ENCODE measurements around the gene ISYNA1. TPM values are rescaled to one million over a fixed set of nuclear protein-coding genes. Genes with fewer than 3 reads are reported as not detected.

The ISYNA1 gene
- total and polyA plus RNA-seq, 2 donors (not counting 3 experiments of a cell fraction or from before 2014, with no cell fraction given): 69.0 to 70.2 TPM

DNA sequence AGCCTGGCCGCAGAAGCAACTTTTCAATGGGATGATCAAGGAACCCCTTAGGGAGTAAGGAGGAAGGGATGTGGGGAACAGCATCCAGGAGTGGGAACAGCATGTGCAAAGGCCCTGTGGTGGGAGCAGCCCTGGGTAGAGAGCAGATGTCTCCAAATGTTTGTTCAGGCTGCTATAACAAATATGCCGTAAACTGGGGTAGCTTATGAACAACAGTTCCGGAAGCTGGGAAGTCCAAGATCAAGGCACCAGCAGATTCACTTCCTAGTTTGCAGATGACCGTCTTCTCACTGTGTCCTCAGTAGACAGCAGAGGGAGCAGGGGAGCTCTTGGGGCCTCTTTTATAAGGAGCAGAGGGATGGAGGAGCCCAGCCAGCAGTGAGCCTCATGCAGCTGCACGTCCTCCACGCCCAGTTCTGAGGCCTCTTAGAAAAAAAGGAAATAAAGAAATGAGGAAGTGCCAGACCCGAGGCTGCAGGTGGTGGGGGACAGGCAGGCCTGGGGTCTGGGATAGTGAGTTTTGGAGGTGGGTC lies 36.3 kb downstream of the ISYNA1 start:
- no peaks in the 10 kb centered on the region for H3K9me3 ChIP-seq (replicated peaks; ENCODE audit: control insufficient read depth, insufficient read depth, low read length)
- CTCF ChIA-PET: interaction anchor here (0.8 to 3.2 kb wide), 12 partner anchors 9 to 122 kb away, joined by 3 to 24 read pairs (median 6); partner anchors contain the start of genes GDF15 and SSBP4
- FAIRE-seq: peak; percentile 24
- no peak overlapping the region for H3K4me2 ChIP-seq (ENCODE audit: insufficient read depth, low read length)
- H3K4me3 ChIP-seq (replicated peaks in 1 of 3; ENCODE audit: insufficient read depth in 1 of 3, low read depth in 1 of 3, low read length in 3 of 3): no peak overlapping the region
- no peaks in the 10 kb centered on the region for H4K20me1 ChIP-seq (replicated peaks; ENCODE audit: control insufficient read depth, extremely low read depth, insufficient read depth, low read length)
- no TSS peak for BruUV-seq (replicated peaks)
- H3K27ac ChIP-seq (ENCODE audit: insufficient read depth, low read depth, low read length): no peak overlapping the region
- intact Hi-C loops (cut with micrococcal nuclease): no loop called here
- dilution Hi-C loops (cut with MboI; ENCODE audit: extremely low pct_ligation_motif_present, low sequenced_read_pairs): no loop called here
- TF ChIP-seq GATA2 (IDR thresholded peaks at IDR 0.05; ENCODE audit: insufficient read depth, insufficient read length, low read depth, low read length): no peak
- TF ChIP-seq, protein P1, sequence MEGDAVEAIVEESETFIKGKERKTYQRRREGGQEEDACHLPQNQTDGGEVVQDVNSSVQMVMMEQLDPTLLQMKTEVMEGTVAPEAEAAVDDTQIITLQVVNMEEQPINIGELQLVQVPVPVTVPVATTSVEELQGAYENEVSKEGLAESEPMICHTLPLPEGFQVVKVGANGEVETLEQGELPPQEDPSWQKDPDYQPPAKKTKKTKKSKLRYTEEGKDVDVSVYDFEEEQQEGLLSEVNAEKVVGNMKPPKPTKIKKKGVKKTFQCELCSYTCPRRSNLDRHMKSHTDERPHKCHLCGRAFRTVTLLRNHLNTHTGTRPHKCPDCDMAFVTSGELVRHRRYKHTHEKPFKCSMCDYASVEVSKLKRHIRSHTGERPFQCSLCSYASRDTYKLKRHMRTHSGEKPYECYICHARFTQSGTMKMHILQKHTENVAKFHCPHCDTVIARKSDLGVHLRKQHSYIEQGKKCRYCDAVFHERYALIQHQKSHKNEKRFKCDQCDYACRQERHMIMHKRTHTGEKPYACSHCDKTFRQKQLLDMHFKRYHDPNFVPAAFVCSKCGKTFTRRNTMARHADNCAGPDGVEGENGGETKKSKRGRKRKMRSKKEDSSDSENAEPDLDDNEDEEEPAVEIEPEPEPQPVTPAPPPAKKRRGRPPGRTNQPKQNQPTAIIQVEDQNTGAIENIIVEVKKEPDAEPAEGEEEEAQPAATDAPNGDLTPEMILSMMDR (IDR thresholded peaks at IDR 0.05; ENCODE audit: extremely low read depth in 1 of 2, insufficient read depth in 1 of 2, low read depth in 1 of 2, low read length in 2 of 2): peak in 1 of 2 donors; percentile 13
- TF ChIP-seq POLR2A (IDR thresholded peaks at IDR 0.05; ENCODE audit: low read depth, low read length): no peak
- TF ChIP-seq JUN (IDR thresholded peaks at IDR 0.05; ENCODE audit: borderline replicate concordance, insufficient read depth, insufficient read length, low read depth): no peak
- no peak for TF ChIP-seq FOS (IDR thresholded peaks at IDR 0.05; ENCODE audit: borderline replicate concordance, insufficient read depth, low read length)
- TF ChIP-seq EZH2 (IDR thresholded peaks at IDR 0.05; ENCODE audit: borderline replicate concordance, low read depth, low read length, severe bottlenecking): no peak
- TF ChIP-seq POLR2AphosphoS5 (IDR thresholded peaks at IDR 0.05; ENCODE audit: insufficient read depth, low read depth, low read length): no peak
- H3K9ac ChIP-seq (replicated peaks; ENCODE audit: extremely low read depth, insufficient read depth, low read length): no peak overlapping the region
- no peaks in the 10 kb centered on the region for H3K9me1 ChIP-seq (replicated peaks; ENCODE audit: control insufficient read depth, extremely low read depth, insufficient read depth, low read length)
- no peak overlapping the region for H2AFZ ChIP-seq (ENCODE audit: low read depth, low read length)
- no peak for DNase-seq (ENCODE audit: low read depth, low spot score)
- H3K27me3 ChIP-seq (ENCODE audit: control insufficient read depth in 2 of 2, insufficient read depth in 2 of 2, low read length in 2 of 2): no peaks in the 10 kb centered on the region
- no peaks in the 10 kb centered on the region for H3K4me1 ChIP-seq (ENCODE audit: control insufficient read depth, extremely low read depth, insufficient read depth, low read length)
- H3K36me3 ChIP-seq (ENCODE audit: control insufficient read depth in 2 of 2, extremely low read depth in 1 of 2, insufficient read depth in 2 of 2, low read length in 2 of 2): no peaks in the 10 kb centered on the region
- POLR2A ChIA-PET: interaction anchor here (1.0 kb wide), 1 partner anchor 15 kb away, joined by 9 read pairs; the partner anchor contains the start of gene GDF15
- H3K79me2 ChIP-seq (ENCODE audit: control insufficient read depth, insufficient read depth, low read length): no peaks in the 10 kb centered on the region
